ENCODE data around the gene ZNF444.
A peak's percentile ranks its signal among the peaks of the same experiment; 100 is the strongest.

ZNF444 gene

GRCh38 chr19:56140583-56141416 lies at the start of gene ZNF444:
Gene ZNF444 (plus strand): TSS chr19:56141287. CDS start chr19:56146912, 5,625 bp downstream.
- no peak for TF ChIP-seq CTCF (IDR thresholded peaks at IDR 0.05)
- Histone ChIP-seq H3K36me3 (ENCODE audit: control insufficient read depth, insufficient read depth, low read length) (no peaks in the 10 kb centered on the region), H3K27me3 (ENCODE audit: control insufficient read depth, insufficient read depth, low read length) (no peaks in the 10 kb centered on the region), H3K9me3 (ENCODE audit: control insufficient read depth, low read length) (no peaks in the 10 kb centered on the region), H3K9ac (peak within 1 kb of the TSS; percentile 50), H3K27ac (peak within 1 kb of the TSS; percentile 88), H3K4me2 (ENCODE audit: low read length) (peak within 1 kb of the TSS; percentile 88), H3K79me2 (no peaks in the 10 kb centered on the region), H2AFZ (peak within 1 kb of the TSS; percentile 88), H3K4me1 (no peaks in the 10 kb centered on the region), H3K4me3 (ENCODE audit: low read depth, low read length) (peak within 1 kb of the TSS; percentile 67)

- no peaks in the 10 kb centered on the region for H3K27me3 ChIP-seq (ENCODE audit: control insufficient read depth, insufficient read depth, low read length)
- H3K36me3 ChIP-seq (ENCODE audit: control insufficient read depth, insufficient read depth, low read length), result no peaks in the 10 kb centered on the region
- no peak for TF ChIP-seq CTCF (IDR thresholded peaks at IDR 0.05)
- H3K4me1 ChIP-seq, result no peaks in the 10 kb centered on the region
- no peak overlapping the region for H3K4me3 ChIP-seq (ENCODE audit: low read depth, low read length)
- H3K79me2 ChIP-seq, result peaks cover 34% of the 10 kb centered on the region
- no peaks in the 10 kb centered on the region for H3K9me3 ChIP-seq (ENCODE audit: control insufficient read depth, low read length)
- no peak overlapping the region for H3K9ac ChIP-seq
- no peak overlapping the region for H3K27ac ChIP-seq
- no peak overlapping the region for H3K4me2 ChIP-seq (ENCODE audit: low read length)
- no peak overlapping the region for H2AFZ ChIP-seq
Observed at GRCh38 chr19:56091751-56092546, 49.1 kb upstream of the ZNF444 start.

- H3K36me3 ChIP-seq (ENCODE audit: control insufficient read depth, insufficient read depth, low read length), result no peaks in the 10 kb centered on the region
- no peaks in the 10 kb centered on the region for H3K4me1 ChIP-seq
- H3K4me3 ChIP-seq (ENCODE audit: low read depth, low read length), result no peak overlapping the region
- no peaks in the 10 kb centered on the region for H3K27me3 ChIP-seq (ENCODE audit: control insufficient read depth, insufficient read depth, low read length)
- H2AFZ ChIP-seq, result no peak overlapping the region
- TF ChIP-seq CTCF (IDR thresholded peaks at IDR 0.05), result no peak
- no peak overlapping the region for H3K4me2 ChIP-seq (ENCODE audit: low read length)
- H3K9me3 ChIP-seq (ENCODE audit: control insufficient read depth, low read length), result no peaks in the 10 kb centered on the region
- no peak overlapping the region for H3K27ac ChIP-seq
- H3K79me2 ChIP-seq, result peaks cover 38% of the 10 kb centered on the region
- H3K9ac ChIP-seq, result no peak overlapping the region
Observed at GRCh38 chr19:56092685-56093631, 48.1 kb upstream of the ZNF444 start.

- no peak overlapping the region for H3K4me3 ChIP-seq (ENCODE audit: low read depth, low read length)
- no peaks in the 10 kb centered on the region for H3K27me3 ChIP-seq (ENCODE audit: control insufficient read depth, insufficient read depth, low read length)
- no peak overlapping the region for H2AFZ ChIP-seq
- H3K36me3 ChIP-seq (ENCODE audit: control insufficient read depth, insufficient read depth, low read length), result no peaks in the 10 kb centered on the region
- H3K9ac ChIP-seq, result no peak overlapping the region
- H3K4me1 ChIP-seq, result no peaks in the 10 kb centered on the region
- TF ChIP-seq CTCF (IDR thresholded peaks at IDR 0.05), result no peak
- no peak overlapping the region for H3K27ac ChIP-seq
- peaks cover 42% of the 10 kb centered on the region for H3K79me2 ChIP-seq
- H3K9me3 ChIP-seq (ENCODE audit: control insufficient read depth, low read length), result no peaks in the 10 kb centered on the region
- H3K4me2 ChIP-seq (ENCODE audit: low read length), result no peak overlapping the region
Observed at GRCh38 chr19:56094449-56094848, 46.6 kb upstream of the ZNF444 start.
